ENCODE measurements around the gene ADCY4.
"Not testable (repeated sequence)": the region's sequence is repeated elsewhere in the genome, so short reads cannot be mapped to it uniquely, and the experiment has no call there.

The ADCY4 gene

DNA sequence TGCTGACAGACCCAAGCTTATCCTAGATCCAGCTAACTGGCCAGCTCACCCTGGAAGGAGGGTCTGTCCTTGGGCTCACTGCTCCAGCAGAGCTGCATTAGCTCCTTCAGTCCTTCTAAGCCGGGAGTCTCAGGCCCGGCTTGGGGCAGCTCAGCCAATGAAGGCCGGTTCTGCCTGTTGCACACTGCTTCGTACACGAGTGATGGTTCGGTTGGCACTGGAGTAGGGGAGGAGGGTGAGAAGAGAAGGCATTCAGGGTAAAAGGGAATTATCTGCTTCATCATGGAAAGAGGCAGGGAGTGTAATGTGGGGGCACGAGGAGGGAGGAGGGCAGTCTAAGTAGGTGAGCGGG lies 2.9 kb upstream of the ADCY4 start:
- DNase-seq, result no peak

DNA sequence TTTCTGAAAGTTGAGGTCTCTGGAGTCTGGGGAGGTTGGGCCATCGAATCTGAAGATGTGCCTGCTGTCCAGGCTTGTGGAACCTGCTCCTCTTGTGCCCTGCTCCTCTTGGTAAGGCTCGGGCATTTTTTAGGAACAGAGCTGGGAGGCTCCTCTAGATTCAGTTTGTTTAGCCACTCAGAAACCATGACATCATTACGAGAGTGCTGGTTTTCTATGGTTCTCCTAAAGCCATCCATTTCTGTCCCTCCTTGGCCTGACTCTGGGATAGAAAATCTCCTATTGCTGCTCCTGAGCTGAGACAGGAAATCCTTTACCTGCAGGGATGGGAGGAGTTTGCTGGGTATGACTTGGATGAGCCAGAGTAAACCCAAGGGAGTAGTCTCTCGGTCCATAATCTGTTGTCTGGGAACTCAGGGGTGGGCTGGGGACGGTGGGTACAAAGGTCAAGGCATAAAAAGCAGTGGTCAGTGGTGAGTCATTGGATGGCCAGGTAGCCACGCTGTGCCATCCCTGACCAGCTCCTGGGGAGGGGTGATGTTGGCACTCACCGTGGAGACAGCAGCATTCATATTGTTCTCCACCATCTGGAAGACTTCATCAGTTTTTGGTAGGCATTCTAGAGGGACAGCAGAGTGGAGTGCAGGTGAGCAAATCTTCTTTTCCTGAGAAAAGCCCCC lies 2.4 kb upstream of the ADCY4 start:
- DNase-seq, result no peak

DNA sequence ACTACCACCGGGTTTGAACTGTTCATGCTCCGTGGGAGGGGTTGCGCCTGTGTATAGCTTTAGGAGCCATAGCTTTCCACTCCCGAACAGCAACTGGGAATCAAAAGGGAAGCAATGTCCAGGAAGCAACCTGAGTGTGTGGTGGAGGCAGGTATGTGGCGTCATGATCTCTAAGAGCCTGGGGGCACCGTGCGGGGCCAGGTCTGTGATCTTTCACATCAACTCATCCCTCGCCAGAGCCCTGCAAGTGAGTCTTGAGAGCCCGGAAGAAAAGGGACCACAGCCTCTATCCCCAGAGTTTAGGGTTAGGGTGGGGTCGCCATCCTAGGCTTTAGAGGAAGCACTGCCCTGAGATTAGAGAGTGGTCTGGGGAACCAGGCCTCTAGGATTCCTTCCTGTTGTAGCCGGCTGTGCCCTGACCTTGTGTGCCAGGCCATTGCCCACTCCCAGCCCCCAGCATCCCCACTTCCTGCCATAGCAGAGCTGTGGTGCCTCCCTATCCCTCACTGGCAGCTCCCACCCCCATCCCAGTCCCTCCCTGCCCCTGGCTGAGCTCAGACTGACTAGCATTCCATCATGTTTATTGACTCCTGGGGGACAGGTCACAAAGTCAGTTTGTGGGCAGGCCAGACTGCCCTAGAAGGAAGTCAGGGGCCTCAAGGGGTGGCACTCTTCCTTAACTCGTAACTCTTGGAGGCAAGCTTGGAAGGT lies 745 bp upstream of the ADCY4 start:
- DNase-seq, result no peak

DNA sequence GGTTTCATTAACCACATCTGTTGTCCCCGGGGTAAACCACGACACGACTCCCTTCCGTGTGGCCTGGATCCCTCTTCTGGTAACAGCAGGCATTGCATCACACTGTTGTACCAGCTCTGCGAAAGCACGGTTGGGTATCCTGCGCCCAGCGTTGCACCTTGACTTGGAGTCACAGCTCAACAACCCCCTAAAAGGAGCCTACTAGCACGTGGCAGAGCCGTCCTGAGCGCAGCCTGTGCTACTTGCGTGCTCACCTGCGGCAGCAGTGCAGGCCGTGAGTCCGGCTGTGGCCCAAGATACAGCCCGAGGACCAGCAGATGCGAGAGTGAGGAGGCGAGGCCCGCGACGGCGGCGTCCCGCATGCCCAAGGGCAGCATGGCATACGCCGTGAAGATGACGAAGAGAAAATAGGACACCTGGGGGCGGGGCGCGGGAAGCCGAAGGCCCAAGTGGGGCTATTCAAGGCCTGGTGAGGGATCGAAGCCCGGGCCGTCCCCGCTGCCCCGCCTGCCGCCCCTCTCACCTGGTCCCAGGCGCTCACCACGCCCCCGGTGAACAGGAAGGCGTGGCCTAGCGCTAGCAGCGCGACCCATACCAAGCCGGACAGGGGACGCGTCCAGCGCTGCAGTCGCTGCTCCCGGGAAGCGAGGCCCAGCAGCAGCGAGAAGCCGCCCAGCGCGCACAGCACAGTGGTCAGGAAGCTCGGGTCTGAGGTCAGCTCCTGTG lies 2.4 kb downstream of the ADCY4 start:
- DNase-seq, result peak; percentile 79

DNA sequence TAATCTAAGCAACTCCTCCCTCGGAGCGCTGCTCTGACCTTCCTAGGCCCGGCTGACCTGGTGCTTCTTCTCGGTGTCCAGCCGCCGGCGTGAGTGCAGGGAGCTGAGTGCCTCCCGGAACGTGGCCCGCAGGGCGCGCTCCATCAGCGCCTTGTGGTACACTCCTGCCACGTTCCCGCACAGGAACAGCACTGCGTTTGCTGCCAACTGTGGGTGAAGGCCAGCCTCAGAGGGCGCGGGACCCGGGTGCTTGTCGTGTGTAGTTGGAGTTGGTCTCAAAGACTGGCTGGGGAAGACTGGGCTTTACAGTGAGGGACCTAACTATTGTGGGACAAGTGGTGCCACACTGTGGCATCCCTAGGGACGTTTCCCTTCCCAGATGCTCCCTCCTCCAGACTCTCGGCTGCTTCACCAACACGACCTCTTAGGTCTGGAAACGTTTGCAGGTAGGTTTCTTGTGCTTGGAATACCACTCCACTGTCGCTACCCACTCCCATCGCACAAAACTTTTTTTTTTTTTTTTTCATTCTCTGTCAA lies 3.1 kb downstream of the ADCY4 start:
- no peak for DNase-seq

DNA sequence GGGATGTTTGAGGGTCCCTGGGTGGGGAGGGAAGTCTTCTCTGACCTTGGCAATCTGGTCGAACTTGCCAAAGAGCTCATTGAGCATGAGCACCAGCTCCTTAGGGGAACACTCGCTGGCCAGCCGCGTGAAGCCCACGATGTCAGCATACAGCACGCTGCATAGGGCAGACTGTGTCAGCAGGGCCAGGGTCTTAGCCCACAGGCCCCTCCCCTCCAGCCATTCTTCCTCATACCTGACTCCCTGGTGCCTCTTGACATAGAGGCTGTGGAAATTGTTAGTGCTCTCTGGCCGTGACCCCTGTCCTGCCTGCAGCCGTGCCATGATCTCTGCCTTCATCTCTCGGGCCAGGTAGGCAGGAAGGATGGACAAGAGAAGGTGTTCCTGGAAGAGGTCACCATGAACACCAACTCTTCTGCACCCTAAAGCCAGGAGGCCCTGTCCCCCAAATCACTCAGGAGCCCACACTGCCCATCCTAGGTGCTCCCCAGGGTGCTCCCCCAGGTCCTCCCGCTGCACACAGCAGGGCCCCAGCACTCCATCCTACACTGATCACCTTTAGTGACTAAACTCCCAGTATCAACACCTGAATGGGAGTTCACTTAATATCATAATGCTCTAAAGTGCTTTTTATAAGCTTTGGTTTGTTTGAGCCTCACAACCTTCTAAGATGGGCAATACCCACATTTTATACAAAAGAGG lies 3.7 kb downstream of the ADCY4 start:
- DNase-seq, result no peak

DNA sequence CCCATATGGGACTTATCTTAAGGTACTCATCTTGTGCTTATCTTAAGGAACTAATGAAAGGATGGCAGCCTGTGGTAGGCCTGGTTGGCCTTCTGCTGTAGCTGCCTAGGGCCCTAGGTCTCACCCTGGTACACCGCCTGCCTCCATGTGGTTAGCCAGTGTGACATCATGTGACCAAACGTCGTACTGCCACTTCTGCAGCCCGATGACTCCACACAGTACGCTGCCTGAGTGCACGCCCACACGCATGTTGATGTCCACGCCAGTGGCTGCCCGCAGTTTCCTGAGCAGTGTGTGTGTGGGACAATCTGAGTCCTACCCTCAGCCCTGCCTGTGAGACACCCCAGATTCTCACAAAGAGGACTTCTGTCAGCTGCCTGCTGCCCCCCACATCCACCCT lies 5.1 kb downstream of the ADCY4 start:
- DNase-seq, result no peak

DNA sequence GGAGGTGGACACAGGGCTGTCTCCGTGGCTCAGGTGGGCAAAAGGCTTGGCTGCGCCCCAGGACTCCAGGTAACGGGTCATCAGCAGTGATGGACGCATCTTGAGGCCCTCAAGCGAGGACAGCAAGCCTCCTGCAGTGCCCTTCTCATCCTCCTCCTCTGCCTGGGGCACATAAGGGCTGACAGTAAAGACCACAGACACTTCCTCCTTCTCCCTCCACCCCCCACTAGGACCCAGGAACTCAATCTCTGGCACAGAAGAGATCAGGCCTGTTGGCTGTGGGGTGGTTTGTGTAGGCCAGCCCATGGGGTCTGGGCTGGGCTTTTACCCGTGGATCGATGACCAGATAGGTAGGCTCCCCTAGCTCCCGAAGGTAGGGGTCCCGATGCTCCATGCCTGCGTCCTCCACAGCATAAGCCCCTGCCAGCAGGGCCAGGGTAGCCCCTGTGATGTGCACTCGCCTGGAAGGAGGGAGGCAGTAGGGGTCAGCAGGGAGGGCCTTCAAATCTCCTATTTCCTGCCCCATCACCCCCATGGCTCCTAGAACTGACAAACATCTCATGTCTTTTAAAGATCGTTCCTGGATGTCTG lies 5.7 kb downstream of the ADCY4 start:
- DNase-seq, result no peak

DNA sequence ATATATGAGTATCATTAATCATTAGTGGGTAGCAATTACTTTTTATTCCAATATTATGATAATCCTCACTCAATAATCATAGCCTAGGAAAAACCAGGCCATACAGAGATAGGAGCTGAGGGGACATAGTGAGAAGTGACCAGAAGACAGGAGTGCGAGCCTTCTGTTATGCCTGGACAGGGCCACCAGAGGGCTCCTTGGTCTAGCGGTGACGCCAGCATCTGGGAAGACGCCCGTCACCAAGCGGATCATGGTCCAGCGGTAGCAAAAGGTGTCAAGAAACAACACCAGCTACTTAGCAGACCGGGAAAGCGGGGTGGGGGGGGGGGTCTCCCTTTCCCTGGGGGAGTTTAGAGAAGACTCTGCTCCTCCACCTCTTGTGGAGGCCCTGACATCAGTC lies 7.0 kb downstream of the ADCY4 start:
- DNase-seq, result not testable (repeated sequence)

DNA sequence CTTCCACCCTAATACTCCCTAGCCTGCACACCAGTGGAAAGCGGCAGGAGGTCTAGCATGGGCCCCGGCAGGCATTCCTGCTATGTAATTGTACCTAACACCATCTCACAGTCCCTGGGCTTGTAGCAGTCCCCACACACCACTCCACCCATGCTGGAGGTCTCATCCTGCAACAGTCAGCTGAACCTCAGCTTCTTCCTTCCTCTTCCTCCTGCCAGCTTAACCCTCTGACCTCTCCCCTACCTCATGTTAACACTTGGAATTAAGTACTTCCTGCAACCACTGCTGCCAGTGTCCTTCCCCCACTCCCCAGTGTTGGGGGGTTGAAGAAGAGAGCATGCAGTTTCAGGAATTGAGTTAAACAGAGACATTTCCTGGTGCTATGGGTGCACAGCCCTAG lies 7.6 kb downstream of the ADCY4 start:
- no peak for DNase-seq

DNA sequence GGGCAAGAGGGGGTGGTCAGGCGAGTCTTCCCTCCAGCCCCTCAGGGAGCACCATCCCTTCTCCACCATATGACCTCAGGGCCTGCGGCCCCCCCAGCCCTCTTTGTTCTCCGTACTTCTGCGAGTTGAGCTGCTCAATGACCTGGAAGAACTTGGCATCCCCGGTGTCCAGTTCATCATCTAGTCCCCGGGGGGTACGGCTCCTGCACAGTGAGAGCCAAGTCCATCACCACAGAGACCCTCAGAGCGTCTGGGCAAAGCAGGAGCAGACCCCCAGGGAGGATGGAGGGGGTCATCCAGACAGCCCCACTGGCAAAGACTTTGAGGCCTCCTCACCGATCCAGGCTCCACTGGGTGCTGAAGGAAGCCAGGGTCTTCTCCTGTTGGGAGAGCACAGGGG lies 8.9 kb downstream of the ADCY4 start:
- DNase-seq, result no peak

DNA sequence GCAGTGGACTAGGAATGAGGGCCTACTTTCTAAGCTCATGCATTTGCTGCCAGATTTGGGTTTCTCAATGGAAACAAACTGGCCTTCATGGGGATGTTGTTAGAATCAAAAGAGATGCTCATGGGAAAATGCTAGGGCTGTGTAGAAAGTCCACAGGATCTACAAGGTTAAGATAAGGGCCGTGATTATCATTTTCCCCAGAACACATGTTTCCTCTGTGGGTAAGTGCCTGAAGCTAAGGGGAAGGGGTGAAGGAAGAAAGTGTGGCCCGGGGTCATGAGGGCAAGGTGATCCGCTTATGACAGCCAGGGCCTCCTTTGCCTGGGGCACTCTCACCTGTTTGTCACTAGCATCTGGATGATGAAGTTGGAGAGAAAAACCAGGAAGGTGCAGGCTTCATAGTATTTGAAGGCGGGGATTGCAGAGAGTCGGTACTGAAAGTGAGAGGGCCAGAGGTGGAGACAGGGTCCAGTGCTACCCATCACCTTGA lies 9.8 kb downstream of the ADCY4 start:
- DNase-seq, result no peak

DNA sequence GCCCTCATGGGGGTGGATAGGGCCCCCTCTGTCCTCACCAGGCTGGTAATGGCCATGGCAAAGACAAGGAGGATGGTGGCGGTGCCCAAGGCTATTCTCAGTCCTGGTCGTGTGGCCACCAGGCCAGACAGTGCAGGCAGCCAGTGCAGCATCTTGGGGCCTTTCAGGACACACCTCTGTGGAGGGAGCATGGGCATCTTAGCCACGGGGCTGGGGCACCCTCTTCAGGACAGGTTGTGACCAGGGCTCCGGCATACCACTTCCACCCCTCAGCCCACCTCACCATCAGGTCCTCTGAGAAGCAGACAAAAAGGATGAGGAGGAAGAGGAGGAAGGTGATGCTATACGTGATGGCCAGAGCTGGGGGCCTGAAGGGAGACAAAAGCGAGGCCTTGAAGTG lies 10.8 kb downstream of the ADCY4 start:
- DNase-seq, result no peak

DNA sequence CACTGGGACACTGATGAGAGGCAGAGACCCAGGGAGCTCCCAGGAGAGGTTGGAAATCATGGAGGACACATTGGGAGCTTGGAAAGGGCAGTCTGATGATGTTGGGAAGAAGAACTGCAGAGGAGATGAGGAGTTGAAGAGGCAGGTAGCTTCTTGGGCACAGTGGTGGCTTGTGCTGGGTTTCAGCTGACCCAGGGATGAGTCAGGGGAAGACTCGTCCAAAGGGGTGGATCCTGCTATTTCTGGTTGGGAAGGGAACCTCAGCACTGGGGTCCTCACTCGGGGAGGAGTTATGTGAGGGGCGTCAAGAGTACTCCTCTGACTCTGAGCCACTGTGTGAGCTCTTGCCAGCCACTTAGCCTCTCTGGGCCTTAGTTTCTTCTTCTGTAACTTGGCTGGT lies 11.5 kb downstream of the ADCY4 start:
- no peak for DNase-seq

DNA sequence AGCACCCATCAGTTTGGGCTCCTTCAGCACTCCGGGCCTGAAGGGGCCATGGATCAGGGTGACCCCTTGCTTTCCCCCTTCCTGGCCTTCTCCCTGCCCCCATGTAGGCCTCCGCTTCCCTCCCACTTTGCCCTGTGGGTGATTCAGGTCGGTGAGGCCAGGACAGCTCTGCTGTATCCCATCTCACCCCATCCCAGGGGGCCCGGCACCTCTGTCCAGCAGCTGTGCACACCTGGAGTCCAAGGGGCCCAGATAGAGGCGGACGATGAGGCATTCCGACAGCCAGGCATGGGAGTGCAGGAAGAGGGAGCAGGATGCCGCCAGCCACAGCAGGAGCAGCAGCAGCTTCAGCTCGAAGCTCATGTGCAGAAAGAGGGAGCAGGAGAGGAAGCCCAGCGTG lies 12.2 kb downstream of the ADCY4 start:
- no peak for DNase-seq

DNA sequence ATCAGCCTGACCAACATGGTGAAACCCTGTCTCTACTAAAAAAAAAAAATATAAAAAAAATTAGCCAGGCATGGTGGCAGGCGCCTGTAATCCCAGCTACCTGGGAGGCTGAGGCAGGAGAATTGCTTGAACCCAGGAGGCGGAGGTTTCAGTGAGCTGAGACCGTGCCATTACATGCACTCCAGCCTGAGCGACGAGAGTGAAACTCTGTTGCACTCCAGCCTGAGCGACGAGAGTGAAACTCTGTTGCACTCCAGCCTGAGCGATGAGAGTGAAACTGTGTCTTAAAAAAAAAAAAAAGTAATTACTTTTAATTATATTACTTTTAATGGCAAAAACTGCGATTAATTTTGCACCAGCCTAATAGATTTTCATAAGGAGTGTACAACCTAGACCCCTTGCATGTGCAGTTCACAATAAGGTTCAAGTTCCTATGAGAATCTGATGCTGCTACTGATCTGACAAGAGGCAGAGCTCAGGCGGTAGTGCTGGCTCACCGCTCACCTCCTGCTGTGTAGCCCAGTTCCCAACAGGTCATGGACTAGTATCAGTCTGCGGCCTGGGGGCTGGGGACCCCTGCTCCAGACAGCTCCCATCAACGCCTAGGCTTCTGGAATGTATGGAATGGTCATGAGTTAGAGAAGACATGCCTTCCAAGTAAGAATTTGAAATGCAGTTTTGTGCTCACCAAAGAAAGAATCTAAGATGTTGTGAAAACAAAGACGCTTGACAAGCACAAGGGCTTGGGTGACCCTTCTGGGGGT lies 13.5 kb downstream of the ADCY4 start:
- no peak for DNase-seq

DNA sequence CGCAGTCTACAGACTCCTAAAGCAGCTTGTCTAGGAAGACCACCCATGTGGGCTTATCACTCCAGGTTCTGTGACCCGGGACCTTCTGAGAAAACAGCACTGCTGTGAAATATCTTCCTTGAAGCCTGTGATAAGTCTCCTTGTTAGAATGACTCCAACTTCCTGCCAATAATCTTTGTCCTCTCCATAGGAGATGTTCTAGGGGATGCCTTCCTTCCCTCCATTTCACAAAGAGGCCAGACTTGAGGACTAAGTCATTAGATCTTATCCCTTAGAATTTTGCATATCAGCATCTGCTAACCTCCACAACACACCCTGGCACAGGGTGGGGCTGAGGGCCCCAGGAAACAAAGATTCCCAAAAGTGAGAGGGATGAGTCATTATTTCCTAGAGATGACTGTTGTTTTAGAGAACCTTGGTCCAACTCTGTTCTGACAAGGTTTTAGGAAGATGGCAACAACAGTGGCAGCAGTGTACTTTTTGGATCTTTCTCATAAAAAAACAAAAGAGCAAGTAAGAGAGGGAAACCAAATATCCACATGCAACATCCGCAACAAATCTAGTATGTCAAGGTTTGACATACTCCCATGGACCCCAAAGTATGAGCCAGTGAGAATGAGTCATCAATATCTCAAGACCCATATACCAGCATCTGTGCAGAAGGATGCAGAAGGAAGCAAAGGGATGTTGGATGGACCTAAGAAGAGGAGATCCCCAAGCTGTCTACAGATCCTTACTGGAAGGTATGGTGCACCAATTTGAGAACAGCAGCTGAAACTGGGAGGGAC lies 17.5 kb downstream of the ADCY4 start:
- no peak for DNase-seq

DNA sequence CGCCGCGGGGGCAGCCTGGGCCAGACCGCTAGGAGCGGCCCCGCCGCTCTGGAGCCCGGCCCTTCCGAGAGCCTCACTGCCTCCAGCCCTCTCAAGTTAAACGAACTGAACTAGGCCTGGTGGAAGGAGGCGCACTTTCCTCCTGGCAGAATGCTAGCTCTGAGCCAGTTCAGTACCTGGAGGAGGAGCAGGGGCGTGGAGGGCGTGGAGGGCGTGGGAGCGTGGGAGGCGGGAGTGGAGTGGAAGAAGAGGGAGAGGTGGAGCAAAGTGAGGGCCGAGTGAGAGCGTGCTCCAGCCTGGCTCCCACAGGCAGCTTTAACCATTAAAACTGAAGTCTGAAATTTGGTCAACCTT lies 18.3 kb downstream of the ADCY4 start:
- DNase-seq, result no peak

DNA sequence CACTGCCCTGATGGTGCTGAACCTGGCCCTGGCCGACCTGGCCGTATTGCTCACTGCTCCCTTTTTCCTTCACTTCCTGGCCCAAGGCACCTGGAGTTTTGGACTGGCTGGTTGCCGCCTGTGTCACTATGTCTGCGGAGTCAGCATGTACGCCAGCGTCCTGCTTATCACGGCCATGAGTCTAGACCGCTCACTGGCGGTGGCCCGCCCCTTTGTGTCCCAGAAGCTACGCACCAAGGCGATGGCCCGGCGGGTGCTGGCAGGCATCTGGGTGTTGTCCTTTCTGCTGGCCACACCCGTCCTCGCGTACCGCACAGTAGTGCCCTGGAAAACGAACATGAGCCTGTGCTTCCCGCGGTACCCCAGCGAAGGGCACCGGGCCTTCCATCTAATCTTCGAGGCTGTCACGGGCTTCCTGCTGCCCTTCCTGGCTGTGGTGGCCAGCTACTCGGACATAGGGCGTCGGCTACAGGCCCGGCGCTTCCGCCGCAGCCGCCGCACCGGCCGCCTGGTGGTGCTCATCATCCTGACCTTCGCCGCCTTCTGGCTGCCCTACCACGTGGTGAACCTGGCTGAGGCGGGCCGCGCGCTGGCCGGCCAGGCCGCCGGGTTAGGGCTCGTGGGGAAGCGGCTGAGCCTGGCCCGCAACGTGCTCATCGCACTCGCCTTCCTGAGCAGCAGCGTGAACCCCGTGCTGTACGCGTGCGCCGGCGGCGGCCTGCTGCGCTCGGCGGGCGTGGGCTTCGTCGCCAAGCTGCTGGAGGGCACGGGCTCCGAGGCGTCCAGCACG lies 18.9 kb downstream of the ADCY4 start:
- no peak for DNase-seq

DNA sequence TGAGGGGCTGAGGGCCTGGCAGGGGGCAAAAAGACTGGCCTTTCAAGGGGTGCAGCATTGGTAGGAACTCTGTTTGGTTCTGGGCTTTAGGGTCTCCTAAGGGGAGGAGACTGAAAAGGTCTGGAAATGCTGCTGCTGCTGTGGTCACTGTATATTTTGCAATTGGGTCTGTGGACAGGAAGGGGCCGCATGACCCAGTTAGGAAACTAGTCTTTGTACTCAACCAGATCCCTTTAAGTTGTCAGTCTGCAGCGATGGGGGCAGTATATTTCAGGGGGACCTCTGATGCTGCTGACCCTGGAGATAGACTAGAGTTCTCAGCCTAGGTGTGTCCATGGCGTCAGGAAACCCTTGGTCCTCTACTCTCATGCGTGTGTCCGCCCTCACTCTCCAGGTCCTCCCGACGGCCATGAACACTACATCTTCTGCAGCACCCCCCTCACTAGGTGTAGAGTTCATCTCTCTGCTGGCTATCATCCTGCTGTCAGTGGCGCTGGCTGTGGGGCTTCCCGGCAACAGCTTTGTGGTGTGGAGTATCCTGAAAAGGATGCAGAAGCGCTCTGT lies 19.5 kb downstream of the ADCY4 start:
- DNase-seq, result no peak

All from 8988T (cell line).